ENCODE data around the gene NAGK. TPM values are rescaled to one million over a fixed set of nuclear protein-coding genes. Genes with fewer than 3 reads are reported as not detected.

The NAGK gene
- total and polyA plus RNA-seq, 2 donors (not counting 3 experiments of a cell fraction or from before 2014, with no cell fraction given) = 130 to 184 TPM

DNA sequence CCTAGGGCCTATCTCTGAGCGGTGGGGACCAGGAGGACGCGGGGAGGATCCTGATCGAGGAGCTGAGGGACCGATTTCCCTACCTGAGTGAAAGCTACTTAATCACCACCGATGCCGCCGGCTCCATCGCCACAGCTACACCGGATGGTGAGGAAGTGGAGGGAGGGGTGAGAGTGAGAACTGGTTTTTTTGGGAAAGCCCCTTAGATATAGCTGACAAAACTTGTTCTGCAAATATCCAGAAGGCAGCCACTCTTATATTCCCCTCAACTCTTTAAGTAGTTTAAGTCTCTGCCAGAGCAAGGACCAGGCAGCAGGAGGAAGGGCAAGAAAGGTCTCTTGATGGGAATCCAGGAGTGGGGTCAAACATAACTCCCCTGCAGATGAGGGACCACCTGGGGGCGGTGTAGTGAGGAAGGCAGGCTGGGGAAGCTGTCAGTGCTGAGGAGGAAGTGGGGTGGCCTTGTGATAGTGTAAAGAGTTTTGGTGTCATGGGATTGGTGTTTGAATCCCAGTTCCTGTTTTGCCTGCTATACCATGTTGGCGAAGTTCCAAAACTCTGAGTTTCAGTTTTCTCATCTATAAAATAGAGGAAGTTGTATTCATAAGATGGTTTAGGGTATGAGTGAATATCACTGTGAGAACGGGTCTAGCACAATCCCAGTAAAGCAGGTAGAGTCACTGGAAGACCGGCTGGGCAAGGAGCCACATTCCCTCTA lies 3.4 kb downstream of the NAGK start:
- ChIA-PET POLR2A (no interaction called here), CTCF (interaction anchor here (1.1 to 3.7 kb wide), 3 partner anchors 11 to 30 kb away, joined by 3 to 23 read pairs (median 4); no protein-coding TSS in a partner anchor)
- Histone ChIP-seq H3K4me2 (ENCODE audit: insufficient read depth, low read length) (no peak overlapping the region), H3K9ac (replicated peaks; ENCODE audit: extremely low read depth, insufficient read depth, low read length) (no peak overlapping the region), H3K9me1 (replicated peaks; ENCODE audit: control insufficient read depth, extremely low read depth, insufficient read depth, low read length) (no peaks in the 10 kb centered on the region), H3K27me3 (ENCODE audit: control insufficient read depth in 2 of 2, insufficient read depth in 2 of 2, low read length in 2 of 2) (no peaks in the 10 kb centered on the region), H3K79me2 (ENCODE audit: control insufficient read depth, insufficient read depth, low read length) (peaks cover 27% of the 10 kb centered on the region), H2AFZ (ENCODE audit: low read depth, low read length) (no peak overlapping the region), H3K36me3 (ENCODE audit: control insufficient read depth in 2 of 2, extremely low read depth in 1 of 2, insufficient read depth in 2 of 2, low read length in 2 of 2) (peaks cover 5 to 25% of the 10 kb centered on the region in 2 experiments), H3K27ac (ENCODE audit: insufficient read depth, low read depth, low read length) (no peak overlapping the region), H3K4me1 (ENCODE audit: control insufficient read depth, extremely low read depth, insufficient read depth, low read length) (peaks cover 27% of the 10 kb centered on the region), H3K4me3 (replicated peaks in 1 of 3; ENCODE audit: insufficient read depth in 1 of 3, low read depth in 1 of 3, low read length in 3 of 3) (no peak overlapping the region), H4K20me1 (replicated peaks; ENCODE audit: control insufficient read depth, extremely low read depth, insufficient read depth, low read length) (no peaks in the 10 kb centered on the region), H3K9me3 (replicated peaks; ENCODE audit: control insufficient read depth, insufficient read depth, low read length) (no peaks in the 10 kb centered on the region)
- peak; percentile 90 for FAIRE-seq
- dilution Hi-C loops (cut with MboI; ENCODE audit: extremely low pct_ligation_motif_present, low sequenced_read_pairs) = no loop called here
- TF ChIP-seq FOS (IDR thresholded peaks at IDR 0.05; ENCODE audit: borderline replicate concordance, insufficient read depth, low read length) = no peak
- TF ChIP-seq POLR2AphosphoS5 (IDR thresholded peaks at IDR 0.05; ENCODE audit: insufficient read depth, low read depth, low read length) = no peak
- TF ChIP-seq GATA2 (IDR thresholded peaks at IDR 0.05; ENCODE audit: insufficient read depth, insufficient read length, low read depth, low read length) = no peak
- TF ChIP-seq JUN (IDR thresholded peaks at IDR 0.05; ENCODE audit: borderline replicate concordance, insufficient read depth, insufficient read length, low read depth) = no peak
- TF ChIP-seq, protein P1, sequence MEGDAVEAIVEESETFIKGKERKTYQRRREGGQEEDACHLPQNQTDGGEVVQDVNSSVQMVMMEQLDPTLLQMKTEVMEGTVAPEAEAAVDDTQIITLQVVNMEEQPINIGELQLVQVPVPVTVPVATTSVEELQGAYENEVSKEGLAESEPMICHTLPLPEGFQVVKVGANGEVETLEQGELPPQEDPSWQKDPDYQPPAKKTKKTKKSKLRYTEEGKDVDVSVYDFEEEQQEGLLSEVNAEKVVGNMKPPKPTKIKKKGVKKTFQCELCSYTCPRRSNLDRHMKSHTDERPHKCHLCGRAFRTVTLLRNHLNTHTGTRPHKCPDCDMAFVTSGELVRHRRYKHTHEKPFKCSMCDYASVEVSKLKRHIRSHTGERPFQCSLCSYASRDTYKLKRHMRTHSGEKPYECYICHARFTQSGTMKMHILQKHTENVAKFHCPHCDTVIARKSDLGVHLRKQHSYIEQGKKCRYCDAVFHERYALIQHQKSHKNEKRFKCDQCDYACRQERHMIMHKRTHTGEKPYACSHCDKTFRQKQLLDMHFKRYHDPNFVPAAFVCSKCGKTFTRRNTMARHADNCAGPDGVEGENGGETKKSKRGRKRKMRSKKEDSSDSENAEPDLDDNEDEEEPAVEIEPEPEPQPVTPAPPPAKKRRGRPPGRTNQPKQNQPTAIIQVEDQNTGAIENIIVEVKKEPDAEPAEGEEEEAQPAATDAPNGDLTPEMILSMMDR (IDR thresholded peaks at IDR 0.05; ENCODE audit: extremely low read depth in 1 of 2, insufficient read depth in 1 of 2, low read depth in 1 of 2, low read length in 2 of 2) = no peak
- TF ChIP-seq, protein P2, sequence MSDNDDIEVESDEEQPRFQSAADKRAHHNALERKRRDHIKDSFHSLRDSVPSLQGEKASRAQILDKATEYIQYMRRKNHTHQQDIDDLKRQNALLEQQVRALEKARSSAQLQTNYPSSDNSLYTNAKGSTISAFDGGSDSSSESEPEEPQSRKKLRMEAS (IDR thresholded peaks at IDR 0.05; ENCODE audit: insufficient read depth, insufficient read length) = no peak
- no peak for TF ChIP-seq MYC (IDR thresholded peaks at IDR 0.05; ENCODE audit: low read depth, low read length)
- no peak for TF ChIP-seq EZH2 (IDR thresholded peaks at IDR 0.05; ENCODE audit: borderline replicate concordance, low read depth, low read length, severe bottlenecking)
- no peak for TF ChIP-seq POLR2A (IDR thresholded peaks at IDR 0.05; ENCODE audit: low read depth, low read length)
- intact Hi-C loops (cut with micrococcal nuclease) = no loop called here
- DNase-seq (ENCODE audit: low read depth, low spot score) = peak; percentile 52
- BruUV-seq (replicated peaks) = no TSS peak
